Endometrial microvascular endothelial cells (primary cell): Measurements from ENCODE around the gene AFF1. TPM values are rescaled to one million over a fixed set of nuclear protein-coding genes. Genes with fewer than 3 reads are reported as not detected.
"Not testable (repeated sequence)": the region's sequence is repeated elsewhere in the genome, so short reads cannot be mapped to it uniquely, and the experiment has no call there.

Experiments
- in situ Hi-C: cut with HindIII; loops from 2 replicates; pipeline ENCODE4 v1.10.0; 2017; ENCODE audit warnings: low sequenced_read_pairs, low pct_unique_long_range_greater_than_20kb; ENCODE audit errors: inconsistent ontology term
- total RNA-seq: library from RNA; depleted of rRNA; stranded (reverse); fragments of >200 nt; gene quantifications from one replicate; pipeline ENCODE4 v1.2.3, GENCODE V29; 2015; ENCODE audit errors: inconsistent ontology term

The AFF1 gene
- total RNA-seq, 1 donor from 2014 or later, result 40.8 TPM

DNA sequence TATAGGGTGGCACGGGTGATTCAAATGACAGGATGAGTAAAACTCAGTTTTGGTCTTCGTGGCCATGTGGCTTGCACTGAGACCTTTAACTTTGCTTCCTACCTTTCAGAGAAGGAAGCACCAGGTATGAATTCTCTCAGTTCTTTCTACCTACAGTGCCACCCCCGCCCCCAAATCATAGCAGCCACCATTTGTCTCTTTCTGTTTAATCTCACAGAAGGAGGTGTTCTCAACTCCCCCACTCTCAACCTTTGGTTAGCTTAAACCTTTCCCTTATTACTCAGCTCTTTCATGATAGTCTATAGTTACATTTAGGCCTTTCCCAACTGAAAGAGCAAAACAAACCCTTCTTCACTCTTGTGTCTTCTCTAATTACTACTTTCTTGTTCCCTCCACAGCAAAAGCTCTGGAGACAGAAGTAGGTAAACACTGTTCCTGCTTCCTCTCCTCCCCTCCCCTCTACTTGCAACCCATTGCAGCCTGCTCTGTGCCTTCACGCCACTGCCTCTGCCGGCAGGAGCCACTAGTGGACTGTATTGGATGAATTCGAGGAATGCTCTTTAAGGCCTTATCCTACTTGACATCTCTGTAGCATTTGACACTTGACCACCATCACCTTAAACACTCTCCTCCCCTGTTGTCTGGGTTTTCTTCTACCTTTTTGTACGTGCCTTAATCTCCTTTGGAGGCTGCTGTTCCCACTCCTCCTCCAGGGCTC, 123.7 kb downstream of the AFF1 start:
- in situ Hi-C loops, result no loop called here

DNA sequence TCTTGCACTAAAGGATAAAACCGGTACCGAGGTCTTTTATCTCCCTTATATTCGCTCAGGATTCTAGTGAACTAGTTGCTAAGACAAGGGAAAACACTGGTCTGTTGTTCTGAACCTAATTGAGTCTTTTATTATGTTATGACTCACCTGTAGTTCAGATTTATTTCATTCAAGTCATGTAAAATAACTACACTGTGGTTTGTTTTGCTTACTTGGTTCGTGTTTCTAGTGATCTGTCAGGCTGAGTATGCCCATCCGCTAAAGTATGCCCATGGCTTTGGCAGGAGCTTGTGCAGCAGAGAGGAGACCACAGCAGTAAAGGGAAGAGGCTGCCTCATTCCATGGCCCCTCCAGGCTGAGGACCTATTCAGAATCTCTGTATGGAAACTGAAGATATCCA, 126.1 kb downstream of the AFF1 start:
- in situ Hi-C loops, result no loop called here

DNA sequence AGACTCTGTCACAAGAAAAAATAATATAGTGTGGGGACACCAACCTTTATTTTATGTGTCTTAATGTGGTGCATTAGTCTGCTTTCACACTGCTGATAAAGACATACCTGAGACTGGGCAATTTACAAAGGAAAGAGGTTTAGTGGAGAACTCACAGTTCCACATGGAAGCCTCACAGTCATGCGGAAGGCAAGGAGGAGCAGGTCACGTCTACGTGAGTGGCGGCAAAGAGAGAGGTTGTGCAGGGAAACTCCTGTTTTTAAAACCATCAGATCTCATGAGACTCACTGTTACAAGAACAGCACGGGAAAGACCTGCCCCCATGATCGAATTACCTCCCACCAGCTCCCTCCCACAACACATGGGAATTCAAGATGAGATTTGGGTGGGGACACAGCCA, 130.2 kb downstream of the AFF1 start:
- in situ Hi-C loops, result no loop called here

DNA sequence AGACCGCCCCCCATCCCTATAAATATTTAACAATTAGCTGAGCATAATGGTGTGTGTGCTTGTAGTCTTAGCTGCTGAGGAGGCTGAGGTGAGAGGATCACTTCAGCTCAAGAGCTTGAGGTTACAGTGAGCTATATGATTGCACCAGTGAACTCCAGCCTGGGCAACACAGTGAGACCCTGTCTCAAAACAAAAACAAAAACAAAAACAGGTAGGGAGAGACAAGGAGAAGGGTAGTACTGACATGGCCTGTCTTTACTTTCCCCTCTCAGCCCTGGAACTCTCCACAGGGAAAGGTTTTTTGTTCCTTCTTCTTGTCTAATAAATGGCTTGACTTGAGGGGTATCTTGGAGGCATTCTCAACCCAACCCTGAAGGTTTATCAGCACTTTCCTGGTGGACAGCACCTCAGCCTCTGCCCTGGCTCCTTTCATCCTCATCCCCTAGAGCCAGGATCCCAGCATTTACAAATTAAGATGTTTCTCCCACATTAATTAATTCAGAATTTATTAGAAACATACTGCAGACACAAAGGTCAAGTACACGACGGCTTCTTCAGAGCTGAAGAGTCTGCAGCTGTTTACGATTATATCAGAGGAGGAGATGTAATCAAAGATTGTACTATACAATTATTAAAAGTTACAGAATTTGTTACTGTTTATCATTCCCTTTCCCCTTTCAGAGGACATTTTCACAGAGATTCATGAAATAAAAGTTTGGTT, 131.8 kb downstream of the AFF1 start:
- in situ Hi-C loops, result no loop called here

DNA sequence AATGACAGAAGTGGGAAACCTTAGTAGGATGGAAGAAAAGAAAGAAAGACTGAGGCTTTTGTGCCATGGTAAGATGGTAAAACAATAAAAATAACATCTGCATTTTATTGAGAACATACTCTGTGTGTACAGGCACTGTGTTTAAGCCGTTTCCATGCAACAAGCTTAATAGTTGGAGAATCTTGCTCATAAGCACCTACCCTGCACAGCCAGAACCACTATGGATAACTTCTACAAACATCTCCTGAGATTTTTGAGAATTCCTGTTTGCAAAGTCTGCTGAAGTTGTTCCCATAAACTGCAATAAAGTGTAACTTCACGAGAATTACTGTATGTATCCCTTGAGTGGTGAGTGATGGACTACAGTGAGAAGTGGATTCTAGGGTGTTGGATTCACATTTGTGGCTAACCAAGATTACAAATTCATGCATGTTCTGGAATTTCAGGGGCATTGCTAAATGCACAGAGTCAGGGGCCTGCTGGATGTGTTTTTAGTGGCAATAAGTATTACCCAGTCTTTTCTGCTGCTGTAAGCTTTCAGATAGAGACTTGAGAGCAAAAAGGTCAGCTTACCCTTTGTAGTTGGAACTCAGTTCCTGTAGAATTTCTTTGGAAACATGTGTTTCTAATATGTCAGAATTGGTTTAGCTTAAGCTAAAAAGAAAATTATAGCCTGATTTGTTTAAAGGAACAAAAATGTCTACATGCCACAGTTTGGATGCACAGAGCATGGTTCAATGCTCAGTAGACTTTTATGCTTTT, 132.5 kb downstream of the AFF1 start:
- in situ Hi-C loops, result no loop called here

DNA sequence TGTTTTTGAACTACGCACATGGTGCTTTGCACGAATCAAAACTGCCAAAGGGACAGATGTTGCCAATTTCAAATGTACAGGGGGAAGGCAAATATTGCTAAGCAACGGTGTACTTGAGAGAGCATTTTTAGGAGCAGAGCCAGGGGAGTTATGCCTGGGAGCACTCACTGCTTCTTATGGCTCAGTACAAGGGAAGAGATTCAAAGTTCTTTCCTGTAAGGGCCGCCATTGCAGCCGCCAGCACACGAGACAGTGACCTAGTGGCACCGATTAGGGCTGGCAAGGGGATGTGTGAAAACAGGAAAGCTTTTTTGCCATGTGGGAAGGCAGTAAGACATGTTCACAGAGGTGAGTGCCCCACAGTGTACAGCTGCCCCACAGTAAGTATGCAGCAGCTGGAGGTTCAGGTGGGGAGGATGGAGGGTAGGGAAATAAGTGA, 133.8 kb downstream of the AFF1 start:
- in situ Hi-C loops, result no loop called here

DNA sequence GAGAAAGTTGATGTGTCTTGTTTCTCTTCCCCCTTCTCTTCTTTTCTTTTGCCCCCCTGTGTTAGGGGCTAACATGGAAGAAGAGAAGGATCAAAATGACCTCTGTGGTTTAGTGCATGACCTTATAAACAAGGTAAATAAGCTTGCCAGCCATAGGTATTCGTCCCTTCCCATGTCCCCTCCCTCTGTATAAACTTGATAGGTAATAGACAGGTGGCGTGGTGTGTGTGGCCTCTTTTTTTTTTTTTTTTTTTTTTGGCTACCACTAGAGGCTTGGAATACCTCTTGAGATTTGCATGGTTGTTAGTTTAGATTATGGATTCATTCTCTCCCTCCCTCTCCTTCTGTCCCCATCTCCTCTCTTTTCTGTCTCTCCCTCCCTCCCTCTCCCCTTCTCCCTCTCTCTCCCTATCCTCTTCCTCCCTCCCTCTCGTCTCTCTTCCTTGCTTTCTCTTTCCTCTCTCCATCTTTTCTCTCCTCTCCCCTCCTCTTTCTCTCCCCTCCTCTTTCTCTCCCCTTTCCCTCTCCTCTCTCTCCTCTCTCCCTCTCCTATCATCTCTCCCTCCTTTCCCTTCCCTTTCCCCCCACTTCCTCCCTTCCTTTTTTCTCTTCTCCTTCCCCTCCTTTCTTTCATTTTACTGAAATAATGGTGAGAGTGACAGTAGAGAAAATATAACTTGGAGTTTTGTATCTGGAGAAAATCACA, 134.4 kb downstream of the AFF1 start:
- in situ Hi-C loops, result no loop called here

DNA sequence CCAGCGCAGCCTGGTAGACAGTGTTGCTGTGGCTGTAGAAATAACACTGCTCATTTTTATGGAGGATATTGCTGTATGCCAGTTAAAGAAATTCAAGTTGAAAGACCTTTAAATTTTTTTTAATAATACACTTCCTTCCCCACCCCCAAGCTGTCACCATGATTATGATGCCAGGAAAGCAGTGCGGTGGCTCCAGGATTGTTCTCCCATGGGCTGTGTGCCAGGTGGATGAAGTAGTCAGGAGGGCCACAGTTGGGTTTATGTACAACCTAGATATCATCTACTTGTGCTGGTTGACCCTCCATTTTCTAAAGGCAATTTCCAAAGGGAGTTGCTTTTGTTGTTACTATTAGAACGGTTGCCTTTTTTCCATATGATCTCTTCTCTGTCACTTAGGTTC, 136.6 kb downstream of the AFF1 start:
- in situ Hi-C loops, result no loop called here

DNA sequence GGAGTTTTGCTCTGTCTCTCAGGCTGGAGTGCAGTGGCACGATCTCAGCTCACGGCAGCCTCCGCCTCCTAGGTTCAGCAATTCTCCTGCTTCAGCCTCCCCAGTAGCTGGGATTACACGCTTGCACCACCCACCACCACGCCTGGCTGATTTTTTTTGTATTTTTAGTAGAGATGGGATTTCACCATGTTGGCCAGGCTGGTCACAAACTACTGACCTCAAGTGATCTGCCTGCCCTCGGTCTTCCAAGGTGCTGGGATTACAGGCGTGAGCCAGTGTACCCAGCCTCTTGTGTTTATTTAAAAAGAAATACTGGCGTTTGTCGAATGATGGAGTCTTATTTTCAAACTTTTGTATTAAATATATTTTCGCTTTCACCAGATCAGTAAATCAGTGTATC, 137.7 kb downstream of the AFF1 start:
- in situ Hi-C loops, result not testable (repeated sequence)

DNA sequence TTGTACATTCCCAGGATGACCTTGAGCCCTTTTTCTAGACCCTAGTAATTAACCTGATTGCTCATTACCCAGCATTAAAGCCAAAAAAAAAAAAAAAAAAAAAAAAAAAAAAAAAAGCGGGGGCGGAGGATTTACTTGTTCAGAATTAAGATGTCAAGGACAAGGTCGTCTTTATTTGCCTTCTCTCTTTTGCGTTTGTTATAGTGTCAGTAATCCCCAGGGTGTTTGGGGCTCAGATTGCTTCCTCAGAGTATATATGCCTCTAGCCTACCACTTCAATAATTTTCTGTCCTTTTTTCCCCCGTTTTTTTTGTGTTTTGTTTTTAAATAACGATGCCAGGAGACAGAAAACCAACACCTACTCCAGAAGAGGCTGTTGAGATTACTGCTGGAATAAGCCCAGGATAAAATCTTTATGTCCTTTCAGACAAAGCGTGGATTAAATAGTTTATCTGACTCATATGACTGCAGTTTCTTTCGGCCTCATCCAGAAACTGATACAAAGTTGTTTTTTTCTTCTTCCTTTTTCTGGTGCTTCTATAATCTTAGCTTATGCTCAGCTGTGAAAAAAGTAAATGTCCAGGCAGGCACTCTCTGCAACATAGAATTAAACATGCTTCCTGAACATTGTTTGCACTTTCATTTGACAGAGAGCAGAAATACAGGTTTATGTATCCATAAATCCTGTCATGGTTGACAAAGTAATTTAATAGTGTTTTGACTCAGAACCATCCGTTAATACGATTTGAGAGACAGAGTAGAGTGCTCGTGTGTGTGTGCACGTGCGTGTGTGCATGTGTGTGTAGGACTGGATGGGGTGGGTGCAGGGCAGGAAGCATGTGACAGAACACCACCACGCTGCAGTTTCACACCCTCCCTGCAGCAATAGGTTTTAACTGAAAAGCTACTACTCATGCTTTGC, 138.6 kb downstream of the AFF1 start:
- in situ Hi-C loops, result no loop called here

DNA sequence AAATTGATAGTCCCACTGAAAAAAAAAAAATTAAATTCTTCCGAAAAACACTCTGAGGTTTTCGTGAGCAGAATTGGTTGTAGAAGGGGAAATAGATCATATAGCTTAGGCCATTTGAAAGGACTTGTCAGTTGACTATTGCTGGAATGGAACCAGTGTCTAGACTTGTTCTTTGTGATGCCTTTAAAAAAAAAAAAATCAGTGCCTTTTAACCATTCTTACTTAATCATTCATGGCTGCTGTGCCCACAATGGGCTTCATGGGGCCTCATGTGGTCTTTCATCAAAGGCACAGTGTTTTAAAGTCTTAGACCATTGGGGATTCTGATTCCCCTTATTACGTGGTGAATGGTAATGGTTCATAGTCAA, 139.3 kb downstream of the AFF1 start:
- in situ Hi-C loops, result no loop called here

DNA sequence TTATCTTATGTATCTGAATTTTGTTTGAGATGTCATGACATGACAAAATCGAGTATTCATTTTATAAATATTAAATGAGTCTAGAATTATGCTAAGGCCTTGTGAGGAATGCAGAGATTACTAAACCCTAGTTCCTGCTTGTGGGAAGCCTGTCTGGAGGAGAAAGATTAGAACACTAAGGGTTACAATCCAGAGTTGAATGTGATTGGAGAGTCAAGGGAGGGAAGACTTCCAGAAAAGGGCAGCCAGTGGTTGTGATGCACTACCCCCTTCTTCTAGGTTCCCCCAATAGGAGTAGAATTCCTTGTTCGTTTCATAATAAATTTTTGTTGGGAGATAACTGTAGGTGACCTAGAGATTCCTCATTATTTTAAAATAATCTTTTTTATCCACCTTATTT, 141.1 kb downstream of the AFF1 start:
- in situ Hi-C loops, result no loop called here

DNA sequence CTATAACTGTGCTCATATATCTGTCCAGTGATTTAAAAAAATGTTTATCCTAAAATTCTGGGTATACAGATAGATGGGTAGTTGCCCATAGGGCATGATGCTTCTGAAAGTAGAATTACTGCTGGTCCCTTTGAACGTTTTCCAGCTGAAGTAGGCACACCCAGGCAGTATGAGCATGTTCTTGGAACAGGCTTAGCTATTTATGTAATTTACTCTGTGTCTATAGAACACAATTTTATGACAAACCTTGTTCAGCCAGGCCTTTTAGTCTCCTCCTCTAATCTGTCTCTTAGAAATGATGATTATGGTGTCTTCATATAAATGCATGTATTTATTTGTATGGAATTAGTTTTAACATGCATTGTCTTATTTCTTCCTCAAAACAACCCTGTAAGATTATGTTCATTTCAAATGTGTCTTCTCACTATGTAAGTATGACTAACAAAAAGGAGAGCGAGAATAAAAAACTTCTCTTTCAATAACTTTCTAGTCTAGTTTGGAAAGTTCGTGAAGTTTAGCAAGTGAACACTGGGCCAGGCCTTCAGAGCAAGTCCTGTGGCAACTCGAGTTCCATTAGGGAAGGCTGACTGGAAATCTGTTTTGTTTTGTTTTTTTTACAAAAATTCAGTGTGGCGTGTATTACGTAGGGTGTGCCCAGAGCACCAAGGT, 142.0 kb downstream of the AFF1 start:
- in situ Hi-C loops, result no loop called here

DNA sequence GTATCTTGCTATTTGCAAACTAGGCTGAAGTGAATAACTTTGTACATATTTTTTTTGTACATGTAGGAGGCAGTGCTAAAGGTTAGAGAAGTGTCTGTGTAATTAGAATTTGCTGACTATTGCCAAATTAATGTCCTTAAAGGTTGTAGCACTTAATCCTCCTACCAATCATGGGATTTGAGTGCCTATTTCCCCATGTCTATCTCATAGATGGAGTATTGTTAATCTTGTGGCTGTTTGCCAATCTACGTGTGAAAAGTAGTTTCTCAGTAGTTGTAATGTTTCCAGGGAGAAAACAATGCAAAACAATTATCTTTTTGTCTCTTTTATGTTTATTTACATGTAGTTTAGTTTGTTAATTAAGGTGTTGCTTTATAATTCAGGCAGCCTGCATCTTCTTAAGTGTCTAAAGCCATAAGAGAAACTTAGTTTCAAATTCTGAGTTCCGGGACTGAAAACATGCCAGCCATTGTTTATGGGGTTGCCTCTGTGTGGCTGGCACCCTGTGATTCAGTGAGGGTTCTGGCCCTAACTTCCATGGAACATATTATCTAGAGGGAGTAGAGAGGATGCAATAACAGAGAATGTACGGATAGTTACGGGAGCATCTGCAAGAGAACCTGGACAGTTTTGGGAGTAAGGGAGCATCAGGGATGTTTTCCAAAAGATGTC, 143.2 kb downstream of the AFF1 start:
- in situ Hi-C loops, result no loop called here

DNA sequence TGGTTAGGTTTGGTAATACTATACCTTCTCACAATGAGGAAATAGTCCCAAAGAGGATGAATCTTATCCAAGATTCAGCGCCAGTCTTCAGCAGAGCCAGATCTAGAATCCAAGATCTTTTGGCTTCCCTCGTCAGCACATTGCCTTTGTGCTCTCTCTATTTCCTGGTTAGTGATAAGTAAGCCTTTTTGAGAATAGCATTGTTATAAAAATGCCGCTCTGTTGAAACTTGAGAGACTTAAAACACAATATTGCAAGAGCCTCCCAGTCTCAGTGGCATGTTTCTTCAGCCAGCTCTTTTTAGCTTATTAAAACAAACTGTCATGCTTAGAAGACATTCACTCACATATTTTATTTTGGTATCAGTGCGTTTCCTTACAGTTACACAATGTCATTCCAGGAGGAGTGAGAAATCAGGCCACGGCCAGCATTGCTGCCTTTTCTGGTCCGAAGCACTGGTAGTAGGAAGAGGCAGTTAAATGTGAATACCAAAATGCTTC, 144.2 kb downstream of the AFF1 start:
- in situ Hi-C loops, result no loop called here

DNA sequence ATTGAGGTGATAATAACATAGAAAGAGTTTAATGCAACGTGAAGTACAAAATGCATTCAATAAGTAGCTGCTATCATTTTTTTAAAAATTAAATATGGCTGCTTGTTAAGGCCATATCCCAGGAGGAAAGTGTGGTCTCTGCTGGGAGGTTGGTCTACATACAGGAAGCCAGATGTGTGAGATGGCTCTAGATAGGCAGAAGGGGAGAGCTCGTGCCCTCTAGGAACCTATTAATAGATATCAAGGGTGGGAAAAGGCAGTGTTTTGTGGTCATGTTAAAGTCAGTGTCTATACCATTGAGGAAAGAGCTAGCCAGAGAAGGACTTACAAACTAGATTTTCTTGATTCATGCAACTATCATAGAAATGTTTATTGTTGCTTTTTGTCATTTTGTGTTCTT, 145.2 kb downstream of the AFF1 start:
- in situ Hi-C loops, result no loop called here

DNA sequence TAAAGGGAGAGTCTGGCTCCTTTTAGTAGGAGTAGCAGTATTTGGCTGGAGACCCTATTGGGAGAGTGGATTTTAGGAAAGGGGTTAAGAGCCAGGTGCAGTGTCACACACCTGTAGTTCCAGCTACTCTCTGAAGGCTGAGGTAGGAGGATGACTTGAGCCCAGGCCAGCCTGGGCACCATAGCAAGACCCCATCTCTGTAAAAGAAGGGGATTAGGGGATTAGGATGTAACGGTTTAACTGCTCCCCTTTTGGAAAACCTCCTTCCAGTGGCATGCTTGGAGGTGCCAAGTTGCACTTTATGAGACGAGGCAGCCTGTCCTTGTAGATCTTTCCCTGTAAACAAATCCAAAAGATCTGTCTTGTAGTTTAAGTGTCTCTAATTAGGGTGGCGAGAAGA, 145.7 kb downstream of the AFF1 start:
- in situ Hi-C loops, result no loop called here
